AG09319 (cell line): ENCODE data around the gene CYP4V2.

ENCODE experiments used
- DNase-seq: peaks from one replicate; pipeline ENCODE4 v3.0.0-alpha.2; 2010; ENCODE audit warnings: low read depth; ENCODE audit errors: extremely low read depth
- TF ChIP-seq, protein P1 (sequence below): IDR thresholded peaks from 2 replicates; pipeline ENCODE4 v1.5.1; 2011; ENCODE audit warnings: low read depth, mild to moderate bottlenecking, inconsistent platforms, low read length, moderate library complexity

CYP4V2 gene

DNA sequence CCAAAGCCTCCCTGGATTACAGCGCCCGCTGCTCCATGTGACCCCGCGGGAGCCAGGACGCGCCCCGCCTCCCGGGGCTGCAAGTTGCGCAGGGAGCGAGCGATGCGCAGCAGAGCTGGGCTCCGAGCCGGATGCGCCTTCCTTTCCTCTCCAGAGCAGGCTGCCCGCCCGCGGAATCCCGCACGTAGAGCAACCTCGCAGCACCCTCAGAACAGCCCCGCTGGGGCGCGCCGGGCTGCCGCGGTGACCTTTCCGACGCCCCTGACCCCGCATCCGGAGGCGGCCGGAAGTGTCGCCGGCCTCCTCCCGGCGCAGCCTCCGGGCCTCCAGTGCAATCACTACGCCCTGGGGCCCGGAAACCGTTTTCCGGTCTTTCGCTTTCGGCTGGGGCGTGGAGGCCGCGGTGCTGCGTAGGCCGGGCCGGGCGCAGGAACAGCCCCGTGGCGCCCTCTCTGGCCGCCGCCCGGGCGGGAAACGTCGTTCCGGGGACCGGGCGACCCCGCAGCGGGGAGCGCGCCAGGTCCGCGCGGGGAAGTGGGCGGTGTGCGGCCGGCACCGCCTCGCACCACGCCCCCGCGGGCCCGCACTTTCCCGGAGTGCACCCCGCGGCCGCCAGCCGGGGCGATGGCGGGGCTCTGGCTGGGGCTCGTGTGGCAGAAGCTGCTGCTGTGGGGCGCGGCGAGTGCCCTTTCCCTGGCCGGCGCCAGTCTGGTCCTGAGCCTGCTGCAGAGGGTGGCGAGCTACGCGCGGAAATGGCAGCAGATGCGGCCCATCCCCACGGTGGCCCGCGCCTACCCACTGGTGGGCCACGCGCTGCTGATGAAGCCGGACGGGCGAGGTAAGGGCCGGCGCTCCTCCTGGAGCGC, at the start of gene CYP4V2:
CYP4V2 (plus strand) TSS at position 368 of the 866 bp plus-strand sequence; CDS start at position 625, 257 bp downstream.
- TF ChIP-seq, protein P1, sequence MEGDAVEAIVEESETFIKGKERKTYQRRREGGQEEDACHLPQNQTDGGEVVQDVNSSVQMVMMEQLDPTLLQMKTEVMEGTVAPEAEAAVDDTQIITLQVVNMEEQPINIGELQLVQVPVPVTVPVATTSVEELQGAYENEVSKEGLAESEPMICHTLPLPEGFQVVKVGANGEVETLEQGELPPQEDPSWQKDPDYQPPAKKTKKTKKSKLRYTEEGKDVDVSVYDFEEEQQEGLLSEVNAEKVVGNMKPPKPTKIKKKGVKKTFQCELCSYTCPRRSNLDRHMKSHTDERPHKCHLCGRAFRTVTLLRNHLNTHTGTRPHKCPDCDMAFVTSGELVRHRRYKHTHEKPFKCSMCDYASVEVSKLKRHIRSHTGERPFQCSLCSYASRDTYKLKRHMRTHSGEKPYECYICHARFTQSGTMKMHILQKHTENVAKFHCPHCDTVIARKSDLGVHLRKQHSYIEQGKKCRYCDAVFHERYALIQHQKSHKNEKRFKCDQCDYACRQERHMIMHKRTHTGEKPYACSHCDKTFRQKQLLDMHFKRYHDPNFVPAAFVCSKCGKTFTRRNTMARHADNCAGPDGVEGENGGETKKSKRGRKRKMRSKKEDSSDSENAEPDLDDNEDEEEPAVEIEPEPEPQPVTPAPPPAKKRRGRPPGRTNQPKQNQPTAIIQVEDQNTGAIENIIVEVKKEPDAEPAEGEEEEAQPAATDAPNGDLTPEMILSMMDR, result no peak; the same call in 1 of the 2 replicates
- DNase-seq, result peak; percentile 48

- no peak for DNase-seq
- TF ChIP-seq, protein P1, result no peak; the same call in 1 of the 2 replicates
These were observed 47.0 kb upstream of the CYP4V2 start for GRCh38 chr4:186144198-186144945.

DNA sequence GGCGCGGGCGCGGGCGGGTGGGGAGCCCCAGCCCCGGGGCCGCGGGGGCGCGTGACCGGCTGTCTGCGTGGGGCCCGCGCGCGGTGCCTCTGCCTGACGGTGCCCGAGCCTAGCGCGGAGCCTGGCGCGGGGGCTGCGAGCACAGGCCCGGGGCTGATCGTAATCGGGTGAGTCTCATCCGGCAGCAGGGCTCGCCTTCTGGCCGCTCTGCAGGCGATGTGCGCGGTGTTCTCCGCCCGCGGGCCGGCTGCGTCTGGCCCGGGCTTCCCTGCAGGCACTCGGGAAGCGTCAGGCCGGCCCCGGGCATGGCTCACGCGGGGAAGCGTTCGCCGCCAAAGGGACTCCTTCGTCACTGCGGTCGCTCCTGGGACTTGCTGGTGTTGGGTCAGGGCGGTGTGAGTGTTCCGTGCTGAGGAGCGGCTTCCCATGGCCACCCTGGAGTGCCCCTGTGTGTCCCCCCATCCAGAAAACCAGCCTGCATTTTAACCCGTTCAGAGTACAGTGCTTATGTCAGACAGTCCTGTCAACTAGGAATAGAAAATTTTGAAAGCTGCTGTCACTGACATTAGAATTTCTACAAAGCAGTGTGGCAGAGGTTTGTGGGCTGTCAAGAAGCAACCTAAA, 46.3 kb upstream of the CYP4V2 start:
- TF ChIP-seq, protein P1, result no peak

DNA sequence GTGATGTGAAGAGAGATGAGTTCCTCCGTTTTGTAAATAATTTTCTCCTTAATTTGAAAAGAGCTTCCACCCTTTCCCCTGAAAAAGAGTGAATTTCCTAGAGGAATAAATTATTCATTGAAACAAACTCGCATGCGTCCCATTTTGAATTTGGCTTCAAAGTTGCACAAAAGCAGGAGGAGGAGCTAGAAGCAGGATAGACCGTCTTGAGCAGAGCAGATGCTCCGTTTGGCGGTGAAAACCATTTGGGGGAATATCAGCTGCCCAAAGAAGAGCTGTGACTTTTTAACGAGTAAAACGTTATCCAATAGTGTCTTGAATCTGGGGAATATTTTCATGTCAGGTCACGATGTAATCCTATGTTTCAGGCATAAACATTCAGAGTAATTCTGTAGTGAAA, 44.9 kb upstream of the CYP4V2 start:
- TF ChIP-seq, protein P1, result no peak
- DNase-seq, result no peak

More for the DNA sequence above, 46.3 kb upstream of the CYP4V2 start:
- no peak for DNase-seq

DNA sequence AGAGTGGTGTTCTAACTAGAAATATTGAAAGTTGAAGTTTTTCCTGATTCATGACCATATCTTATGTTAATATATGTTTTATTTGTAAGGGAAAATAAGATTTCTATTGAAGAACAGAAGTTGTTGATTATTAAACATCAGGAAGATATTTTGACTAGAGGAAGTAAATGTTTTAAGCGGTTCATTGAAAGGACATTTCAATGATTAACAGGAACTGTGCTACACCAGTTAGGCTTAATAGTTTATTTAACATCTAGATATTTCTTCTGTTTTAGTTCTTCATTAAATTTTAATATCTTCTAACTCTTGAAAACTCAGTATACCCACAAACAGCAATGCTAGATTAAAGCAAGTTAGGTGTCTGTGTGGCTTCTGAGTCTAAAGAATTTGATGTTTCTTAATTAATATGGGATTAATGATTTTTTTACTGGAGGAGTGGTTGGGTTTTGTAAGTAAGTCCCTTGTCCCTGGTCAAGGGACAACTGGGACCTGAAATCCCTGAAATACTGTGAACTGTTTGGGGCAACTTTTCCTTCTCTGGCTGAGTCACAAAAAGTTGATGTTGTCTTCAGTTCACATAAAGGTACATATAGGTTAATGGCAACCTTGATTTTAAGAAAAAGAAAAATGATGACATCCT, 42.9 kb upstream of the CYP4V2 start:
- DNase-seq, result no peak
- TF ChIP-seq, protein P1, result no peak

- no peak for DNase-seq
- TF ChIP-seq, protein P1, result peak; percentile 52
These were observed 41.5 kb upstream of the CYP4V2 start for GRCh38 chr4:186149872-186150271.
